HCT116 (cell line): ENCODE data around the gene TRIM6. TPM values are rescaled to one million over a fixed set of nuclear protein-coding genes. Genes with fewer than 3 reads are reported as not detected.

ENCODE experiments used
- ATAC-seq: fragments of 200-7000 bp; cut with Tn5 transposase; 2 replicates; pipeline ENCODE4 v1.9.1; 2020; ENCODE audit warnings: mild to moderate bottlenecking, moderate library complexity
- BruUV-seq: library from RNA; stranded (reverse); fragments of 400-500 nt; replicated peaks from 2 replicates; lab custom pipeline; 2021; lab: Mats Ljungman, UMichigan
- CTCF ChIA-PET: fragments of 300-600 bp; sonication (Branson Sonifier 250); formaldehyde crosslinking; loops from one replicate; lab custom pipeline; 2021; ENCODE audit warnings: antibody characterized with exemption; lab: Charles Lee
- POLR2A ChIA-PET: fragments of 300-600, 350-600 bp; sonication (Branson Sonifier 250); formaldehyde crosslinking; loops from one replicate; lab custom pipeline; 2021; ENCODE audit warnings: antibody characterized with exemption; lab: Charles Lee
- RAD21 ChIA-PET, 2 experiments: fragments of 300-600 bp; sonication (Branson Sonifier 250); formaldehyde crosslinking; loops; one replicate each; lab custom pipeline; 2023; ENCODE audit warnings: low total read pairs in 2 of 2; ENCODE audit not compliant: uncharacterized antibody in 2 of 2, unreplicated experiment in 2 of 2, low non-redundant PET in 1 of 2; lab: Charles Lee
- DNase-seq: peaks from one replicate; pipeline ENCODE4 v3.0.0-alpha.2; 2010; ENCODE audit warnings: low read depth, low spot score
- H2AFZ ChIP-seq: fragments of 200-600 bp; shearing (Covaris generic), sonication (generic); 2 replicates; pipeline ENCODE4 v1.6.1; 2017; ENCODE audit warnings: low read depth, mixed run types, mixed read lengths, antibody characterized with exemption, low read length; ENCODE audit not compliant: poor library complexity, severe bottlenecking
- H3K27ac ChIP-seq: 2 replicates; pipeline ENCODE4 v1.5.1; 2012; ENCODE audit warnings: low read depth, low read length
- H3K27me3 ChIP-seq: fragments of 200-600 bp; sonication (generic); 2 replicates; pipeline ENCODE4 v1.6.1; 2016; ENCODE audit warnings: mixed run types, low read length, mixed read lengths; ENCODE audit not compliant: insufficient read depth
- H3K36me3 ChIP-seq, 2 experiments: fragments of 200-500 bp in 1 of 2; fragments of 200-600 bp in 1 of 2; sonication (Bioruptor generic) in 1 of 2; sonication (generic) in 1 of 2; 2 replicates each; pipeline versions ENCODE4 v1.5.1 to v1.6.1; 2014 to 2016; ENCODE audit warnings: low read length in 2 of 2, inconsistent platforms in 1 of 2, mixed read lengths in 1 of 2, mixed run types in 1 of 2; ENCODE audit not compliant: insufficient read depth in 2 of 2, control insufficient read depth in 1 of 2
- H3K4me1 ChIP-seq, 2 experiments: fragments of 200-600 bp in 1 of 2; sonication (generic) in 1 of 2; 2 replicates each; pipeline versions ENCODE4 v1.5.1 to v1.6.1; 2012 to 2017; ENCODE audit warnings: low read length in 2 of 2, inconsistent platforms in 1 of 2, mild to moderate bottlenecking in 1 of 2, mixed read lengths in 1 of 2, mixed run types in 1 of 2, moderate library complexity in 1 of 2; ENCODE audit not compliant: insufficient read depth in 2 of 2, control insufficient read depth in 1 of 2
- H3K4me2 ChIP-seq: fragments of 200-600 bp; sonication (generic); 2 replicates; pipeline ENCODE4 v1.6.1; 2017; ENCODE audit warnings: mixed run types, low read length, mixed read lengths
- H3K4me3 ChIP-seq, 2 experiments: fragments of 200-600 bp in 1 of 2; sonication (generic) in 1 of 2; replicated peaks in 1 of 2; 2 replicates each; pipeline ENCODE4 v1.5.1; 2011 to 2016; ENCODE audit warnings: low read length in 2 of 2, control low read depth in 1 of 2, low read depth in 1 of 2, mild to moderate bottlenecking in 1 of 2, mixed read lengths in 1 of 2, mixed run types in 1 of 2
- H3K79me2 ChIP-seq: fragments of 200-600 bp; sonication (generic); 2 replicates; pipeline ENCODE4 v1.6.1; 2017; ENCODE audit warnings: mild to moderate bottlenecking, mixed run types, low read length, moderate library complexity, mixed read lengths; ENCODE audit not compliant: insufficient read depth
- H3K9ac ChIP-seq: fragments of 200-600 bp; sonication (generic); 2 replicates; pipeline ENCODE4 v1.6.1; 2016; ENCODE audit warnings: low read length, mixed read lengths
- H3K9me2 ChIP-seq: fragments of 200-600 bp; sonication (generic), shearing (Covaris generic); 2 replicates; pipeline ENCODE4 v1.6.1; 2017; ENCODE audit warnings: mixed run types, mild to moderate bottlenecking, moderate library complexity; ENCODE audit not compliant: insufficient read depth
- H3K9me3 ChIP-seq, 2 experiments: fragments of 200-500 bp in 1 of 2; fragments of 200-600 bp in 1 of 2; sonication (Bioruptor generic) in 1 of 2; sonication (generic) in 1 of 2; 2 replicates each; pipeline ENCODE4 v1.6.1; 2014 to 2017; ENCODE audit warnings: low read length in 2 of 2, mixed read lengths in 2 of 2, inconsistent platforms in 1 of 2, low read depth in 1 of 2, mild to moderate bottlenecking in 1 of 2, mixed run types in 1 of 2, moderate library complexity in 1 of 2; ENCODE audit not compliant: control insufficient read depth in 1 of 2, insufficient read depth in 1 of 2
- H4K20me1 ChIP-seq: fragments of 200-600 bp; sonication (generic), shearing (Covaris generic); 2 replicates; pipeline ENCODE4 v1.6.1; 2017; ENCODE audit warnings: mixed run types, mild to moderate bottlenecking, moderate library complexity; ENCODE audit not compliant: insufficient read depth
- CEBPB ChIP-seq: IDR thresholded peaks from 2 replicates; pipeline ENCODE4 v1.6.1; 2012; ENCODE audit warnings: low read depth
- CTCF ChIP-seq, 3 experiments: fragments of 200-600 bp in 1 of 3; sonication (generic) in 1 of 3; IDR thresholded peaks in 2 of 3; conservative IDR thresholded peaks in 1 of 3; 2 replicates each; pipeline ENCODE4 v1.5.1; 2012 to 2017; ENCODE audit warnings: low read depth in 2 of 3, low read length in 2 of 3, antibody characterized with exemption in 1 of 3, borderline replicate concordance in 1 of 3, control low read depth in 1 of 3, mild to moderate bottlenecking in 1 of 3, mixed read lengths in 1 of 3, mixed run types in 1 of 3, moderate library complexity in 1 of 3; ENCODE audit not compliant: insufficient read depth in 1 of 3
- EZH2 ChIP-seq: fragments of 200-600 bp; sonication (generic); IDR thresholded peaks from 2 replicates; pipeline ENCODE4 v1.6.1; 2017; ENCODE audit warnings: antibody characterized with exemption, mixed run types
- EZH2phosphoT487 ChIP-seq: fragments of 200-600 bp; IDR thresholded peaks from 2 replicates; pipeline ENCODE4 v1.6.1; 2018; ENCODE audit warnings: antibody characterized with exemption, borderline replicate concordance
- FOSL1 ChIP-seq: IDR thresholded peaks from 2 replicates; pipeline ENCODE4 v1.6.1; 2012; ENCODE audit warnings: low read depth
- JUND ChIP-seq: IDR thresholded peaks from 2 replicates; pipeline ENCODE4 v1.6.1; 2012
- POLR2AphosphoS5 ChIP-seq: IDR thresholded peaks from 2 replicates; pipeline ENCODE4 v1.6.1; 2011; ENCODE audit warnings: mild to moderate bottlenecking, low read depth, low read length, moderate library complexity
- RAD21 ChIP-seq: IDR thresholded peaks from 2 replicates; pipeline ENCODE4 v1.6.1; 2012; ENCODE audit warnings: low read depth, mild to moderate bottlenecking
- REST ChIP-seq: IDR thresholded peaks from 2 replicates; pipeline ENCODE4 v1.6.1; 2012; ENCODE audit warnings: low read depth
- SP1 ChIP-seq: IDR thresholded peaks from 2 replicates; pipeline ENCODE4 v1.6.1; 2012; ENCODE audit warnings: low read depth
- YY1 ChIP-seq: IDR thresholded peaks from 2 replicates; pipeline ENCODE4 v1.6.1; 2011; ENCODE audit warnings: low read length, low read depth, moderate library complexity, mild to moderate bottlenecking; ENCODE audit not compliant: insufficient replicate concordance; ENCODE audit errors: extremely low read depth
- ZBTB33 ChIP-seq: IDR thresholded peaks from 2 replicates; pipeline ENCODE4 v1.6.1; 2011; ENCODE audit warnings: mild to moderate bottlenecking, low read length, moderate library complexity; ENCODE audit not compliant: insufficient replicate concordance; ENCODE audit errors: extremely low read depth
- ZFX ChIP-seq: fragments of 450-650 bp; IDR thresholded peaks from 2 replicates; pipeline ENCODE4 v1.6.1; 2017
- ZNF274 ChIP-seq: fragments of 200-500 bp; sonication (Bioruptor generic); IDR thresholded peaks from 2 replicates; pipeline ENCODE4 v1.6.1; 2014; ENCODE audit warnings: mild to moderate bottlenecking, low read depth, low read length, inconsistent platforms
- intact Hi-C: fragments of 100-400 bp; cut with micrococcal nuclease; formaldehyde crosslinking; loops from 2 replicates; pipeline ENCODE4 v1.10.0; 2022
- total RNA-seq: library from RNA; stranded (reverse); gene quantifications from one replicate; pipeline ENCODE4 v1.2.1, GENCODE V29; 2021; ENCODE audit not compliant: unreplicated experiment

Gene TRIM6
- total RNA-seq, 1 experiment from 2014 or later, result 3.0 TPM

- H3K9me3 ChIP-seq, result no peaks in the 10 kb centered on the region
- RAD21 ChIA-PET, result no interaction called here
- H3K9me2 ChIP-seq, result no peaks in the 10 kb centered on the region
- TF ChIP-seq RAD21 (peak; percentile 43), CTCF (IDR thresholded peaks at IDR 0.05 in 2 of 3, conservative IDR thresholded peaks at IDR 0.05 in 1 of 3; ENCODE audit: borderline replicate concordance in 1 of 3, insufficient read depth in 1 of 3, low read depth in 2 of 3, low read length in 2 of 3) (peak; percentile 58 to 93 (median 62)), ZBTB33 (no peak)
- TF ChIP-seq, all 23 proteins: peak for 2
- intact Hi-C loops, result no loop called here
- H3K27me3 ChIP-seq, result no peaks in the 10 kb centered on the region
- BruUV-seq, result no TSS peak
- no peak overlapping the region for H3K9ac ChIP-seq
- H3K36me3 ChIP-seq, result no peaks in the 10 kb centered on the region
- no peaks in the 10 kb centered on the region for H3K79me2 ChIP-seq
- no peak overlapping the region for H3K4me3 ChIP-seq
- DNase-seq (peak; percentile 33), ATAC-seq (peak; percentile 97)
- no peak overlapping the region for H3K27ac ChIP-seq
- H3K4me1 ChIP-seq, result no peaks in the 10 kb centered on the region
- H4K20me1 ChIP-seq, result no peaks in the 10 kb centered on the region
- CTCF ChIA-PET, result no interaction called here
- POLR2A ChIA-PET, result no interaction called here
- peak overlapping the region; percentile 22; the same call in 1 of the 2 replicates for H3K4me2 ChIP-seq
- H2AFZ ChIP-seq, result no peak overlapping the region
Measured at GRCh38 chr11:5611627-5612026, 15.2 kb downstream of the TRIM6 start.

- DNase-seq, result no peak
- no peak overlapping the region for H3K9ac ChIP-seq
- TF ChIP-seq YY1, result no peak
- TF ChIP-seq EZH2, result no peak
- TF ChIP-seq SP1, result no peak
- TF ChIP-seq EZH2phosphoT487, result no peak
- no peak for TF ChIP-seq CEBPB
- TF ChIP-seq POLR2AphosphoS5, result no peak
- no peak for TF ChIP-seq REST
- TF ChIP-seq ZFX, result no peak
- TF ChIP-seq JUND, result no peak
- TF ChIP-seq FOSL1, result no peak
- TF ChIP-seq ZNF274, result no peak
Measured at GRCh38 chr11:5618807-5619206, 22.4 kb downstream of the TRIM6 start.

More at GRCh38 chr11:5618807-5619206, 22.4 kb downstream of the TRIM6 start:
- no TSS peak for BruUV-seq
- no peak for ATAC-seq
- Histone ChIP-seq H3K4me2 (no peak overlapping the region), H3K79me2 (no peaks in the 10 kb centered on the region), H3K36me3 (no peaks in the 10 kb centered on the region), H3K9me3 (no peaks in the 10 kb centered on the region), H3K4me3 (no peak overlapping the region), H3K27ac (no peak overlapping the region), H3K4me1 (peaks cover 0 to 4% of the 10 kb centered on the region in 2 experiments; a peak in 1 of 4 replicates), H2AFZ (no peak overlapping the region), H3K9me2 (no peaks in the 10 kb centered on the region), H3K27me3 (no peaks in the 10 kb centered on the region), H4K20me1 (no peaks in the 10 kb centered on the region)
- intact Hi-C loops, result no loop called here
- RAD21 ChIA-PET, result no interaction called here
- CTCF ChIA-PET, result no interaction called here
- POLR2A ChIA-PET, result no interaction called here
